GM21717 (cell line): ENCODE results near the gene C1QTNF9.
"Not testable (repeated sequence)": the region's sequence is repeated elsewhere in the genome, so short reads cannot be mapped to it uniquely, and the experiment has no call there.

Source experiments
- ATAC-seq: cut with Tn5 transposase; IDR thresholded peaks from one replicate; pipeline ENCODE4 v1.9.1; 2021; ENCODE audit warnings: mild to moderate bottlenecking, moderate library complexity; ENCODE audit not compliant: unreplicated experiment

Gene C1QTNF9

GRCh38 chr13:24319641-24320040, 10.3 kb downstream of the C1QTNF9 start:
- not testable (repeated sequence) for ATAC-seq

DNA sequence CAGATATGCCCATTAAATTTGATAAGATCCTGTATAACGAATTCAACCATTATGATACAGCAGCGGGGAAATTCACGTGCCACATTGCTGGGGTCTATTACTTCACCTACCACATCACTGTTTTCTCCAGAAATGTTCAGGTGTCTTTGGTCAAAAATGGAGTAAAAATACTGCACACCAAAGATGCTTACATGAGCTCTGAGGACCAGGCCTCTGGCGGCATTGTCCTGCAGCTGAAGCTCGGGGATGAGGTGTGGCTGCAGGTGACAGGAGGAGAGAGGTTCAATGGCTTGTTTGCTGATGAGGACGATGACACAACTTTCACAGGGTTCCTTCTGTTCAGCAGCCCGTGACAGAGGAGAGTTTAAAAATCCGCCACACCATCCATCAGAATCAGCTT, 12.0 kb downstream of the C1QTNF9 start:
- not testable (repeated sequence) for ATAC-seq

- ATAC-seq = not testable (repeated sequence)
These were observed 13.1 kb downstream of the C1QTNF9 start for GRCh38 chr13:24322470-24322869.

DNA sequence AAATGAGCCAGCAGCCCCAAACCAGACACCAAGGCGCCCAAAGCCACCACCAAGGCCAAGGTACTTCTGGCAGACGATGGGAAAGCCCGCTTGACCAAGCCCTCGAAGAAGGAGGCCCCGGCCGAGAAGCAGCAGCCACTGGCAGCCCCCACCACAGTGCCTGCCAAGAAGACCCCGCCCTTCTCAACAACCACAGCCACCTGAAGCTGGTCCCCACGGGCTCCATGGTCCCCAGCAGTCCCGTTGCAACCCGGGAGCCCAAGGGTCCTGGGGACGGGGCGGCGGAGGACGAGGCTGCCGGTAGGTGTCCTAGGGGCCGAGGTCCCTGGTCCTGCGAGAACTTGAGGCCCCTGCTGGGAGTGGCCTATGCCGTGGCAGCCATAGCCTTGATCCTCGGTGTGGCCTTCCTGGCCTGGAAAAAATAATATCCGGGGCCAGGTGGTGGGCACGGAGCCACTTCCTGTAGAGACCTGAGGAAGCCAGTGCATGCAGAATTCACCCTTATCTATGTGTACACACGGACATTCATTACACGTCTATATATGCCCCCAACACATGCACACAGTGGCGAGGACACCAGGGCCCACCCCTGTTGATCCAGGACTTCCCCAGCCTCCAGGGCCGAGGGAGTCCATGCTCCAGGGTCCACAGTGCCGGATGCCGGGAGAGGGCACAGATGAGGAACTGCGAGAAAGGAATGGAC, 13.8 kb downstream of the C1QTNF9 start:
- no peak for ATAC-seq

DNA sequence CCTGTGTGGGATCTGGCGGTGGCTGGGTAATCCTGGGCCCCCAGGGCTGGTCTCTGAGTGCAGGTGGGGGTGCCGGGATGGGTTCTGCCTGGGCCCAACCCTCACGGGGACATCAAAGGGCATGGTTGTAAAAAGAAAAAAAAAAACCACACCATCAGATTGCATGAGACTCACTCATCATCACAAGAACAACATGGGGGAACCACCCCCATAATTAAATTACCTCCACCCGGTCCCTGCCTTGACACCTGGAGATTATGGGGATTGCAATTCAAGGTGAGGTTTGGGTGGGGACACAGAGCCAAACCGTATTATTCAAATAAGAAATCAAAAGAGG, 14.3 kb downstream of the C1QTNF9 start:
- no peak for ATAC-seq

DNA sequence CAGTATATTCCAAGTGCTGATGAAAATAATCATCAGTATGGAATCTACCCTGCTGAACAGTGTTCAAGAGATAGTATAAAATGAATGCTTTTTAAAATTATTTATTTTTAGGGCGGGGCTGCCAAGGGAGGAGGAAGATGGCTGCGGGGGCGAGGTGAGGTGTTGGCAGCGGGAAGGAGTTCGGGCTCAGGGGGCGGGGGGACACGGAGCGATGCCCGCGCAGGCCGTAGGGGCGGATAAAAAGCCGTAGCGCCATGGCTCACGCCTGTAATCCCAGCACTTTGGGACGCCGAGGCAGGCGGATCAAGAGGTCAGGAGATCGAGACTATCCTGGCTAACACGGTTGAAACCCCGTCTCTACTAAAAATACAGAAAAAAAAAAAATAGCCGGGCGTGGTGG, 18.2 kb downstream of the C1QTNF9 start:
- ATAC-seq = not testable (repeated sequence)

DNA sequence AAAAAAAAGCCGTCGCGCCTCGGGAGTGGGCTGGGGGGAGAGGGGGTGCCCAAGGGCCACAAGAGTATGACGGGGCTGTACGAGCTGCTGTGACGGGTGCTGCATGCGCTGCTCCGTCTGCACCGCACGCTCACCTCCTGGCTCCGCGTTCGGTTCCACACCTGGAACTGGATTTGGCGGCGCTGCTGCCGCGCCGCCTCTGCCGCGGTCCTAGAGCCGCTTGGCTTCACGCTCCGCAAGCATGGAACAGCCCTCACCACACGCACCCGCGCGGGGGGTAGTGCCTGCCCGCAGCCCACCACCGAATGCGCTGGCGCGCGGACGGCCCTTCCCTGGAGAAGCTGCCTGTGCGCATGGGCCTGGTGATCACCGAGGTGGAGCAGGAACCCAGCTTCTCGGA, 18.8 kb downstream of the C1QTNF9 start:
- ATAC-seq = no peak

- no peak for ATAC-seq
These were observed 29.3 kb downstream of the C1QTNF9 start for GRCh38 chr13:24338721-24339120.

GRCh38 chr13:24339937-24340607, 30.7 kb downstream of the C1QTNF9 start:
- no peak for ATAC-seq

DNA sequence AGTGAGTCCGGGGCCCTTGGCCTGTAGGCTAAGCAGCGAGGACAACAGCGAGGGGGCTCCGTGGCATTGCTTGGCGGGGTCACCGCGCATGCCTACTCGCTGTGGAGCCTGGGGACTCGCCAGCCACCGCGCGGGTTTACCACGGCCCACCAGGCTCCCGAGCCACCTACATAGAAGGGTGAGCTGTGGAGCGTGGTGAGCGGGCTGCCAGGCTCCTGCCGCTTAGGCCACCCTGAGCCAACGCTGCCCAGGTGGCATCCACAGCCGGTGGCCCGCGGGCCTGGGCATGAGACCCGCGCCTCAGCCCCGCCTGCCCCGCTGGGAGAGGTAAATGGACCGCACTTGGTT, 31.2 kb downstream of the C1QTNF9 start:
- no peak for ATAC-seq

DNA sequence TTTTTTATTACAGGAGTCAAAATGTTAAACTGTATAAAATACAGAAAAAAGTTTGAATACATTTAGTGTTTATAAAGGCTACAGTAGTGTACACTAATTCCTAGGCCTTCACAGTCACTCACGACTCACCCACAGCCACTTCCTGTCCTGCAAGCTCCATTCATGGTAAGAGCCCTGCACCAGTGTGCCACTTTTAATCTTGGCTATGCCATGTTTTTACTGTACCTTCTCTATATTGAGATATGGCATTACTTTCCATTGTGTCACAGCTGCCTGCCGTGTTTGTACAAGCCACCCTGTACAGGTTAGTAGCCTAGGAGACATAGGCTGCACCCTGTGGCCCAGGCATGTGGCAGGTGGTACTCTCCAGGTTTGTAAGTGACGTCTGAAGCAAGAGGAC, 32.1 kb downstream of the C1QTNF9 start:
- ATAC-seq = no peak

DNA sequence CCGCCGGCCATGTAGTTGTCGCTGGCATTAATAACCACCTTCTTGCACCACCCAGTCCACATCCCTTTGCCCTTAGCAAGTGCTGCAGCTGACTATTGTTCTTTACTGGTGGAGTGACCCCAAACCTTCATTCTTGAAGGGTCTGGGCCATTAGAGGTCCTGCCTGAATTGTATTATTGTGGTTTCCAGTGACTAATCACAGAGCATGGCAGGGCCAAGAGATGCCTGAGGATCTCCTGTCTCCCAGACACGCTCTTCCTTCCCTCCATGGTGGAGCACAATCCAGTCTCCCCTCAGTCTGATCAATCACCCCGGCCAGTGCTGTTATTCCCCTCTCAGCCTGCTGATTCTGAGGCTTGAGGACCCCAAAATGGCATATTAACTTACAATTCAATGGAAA, 39.0 kb downstream of the C1QTNF9 start:
- no peak for ATAC-seq

- ATAC-seq = no peak
These were observed 39.6 kb downstream of the C1QTNF9 start for GRCh38 chr13:24348797-24349515.

DNA sequence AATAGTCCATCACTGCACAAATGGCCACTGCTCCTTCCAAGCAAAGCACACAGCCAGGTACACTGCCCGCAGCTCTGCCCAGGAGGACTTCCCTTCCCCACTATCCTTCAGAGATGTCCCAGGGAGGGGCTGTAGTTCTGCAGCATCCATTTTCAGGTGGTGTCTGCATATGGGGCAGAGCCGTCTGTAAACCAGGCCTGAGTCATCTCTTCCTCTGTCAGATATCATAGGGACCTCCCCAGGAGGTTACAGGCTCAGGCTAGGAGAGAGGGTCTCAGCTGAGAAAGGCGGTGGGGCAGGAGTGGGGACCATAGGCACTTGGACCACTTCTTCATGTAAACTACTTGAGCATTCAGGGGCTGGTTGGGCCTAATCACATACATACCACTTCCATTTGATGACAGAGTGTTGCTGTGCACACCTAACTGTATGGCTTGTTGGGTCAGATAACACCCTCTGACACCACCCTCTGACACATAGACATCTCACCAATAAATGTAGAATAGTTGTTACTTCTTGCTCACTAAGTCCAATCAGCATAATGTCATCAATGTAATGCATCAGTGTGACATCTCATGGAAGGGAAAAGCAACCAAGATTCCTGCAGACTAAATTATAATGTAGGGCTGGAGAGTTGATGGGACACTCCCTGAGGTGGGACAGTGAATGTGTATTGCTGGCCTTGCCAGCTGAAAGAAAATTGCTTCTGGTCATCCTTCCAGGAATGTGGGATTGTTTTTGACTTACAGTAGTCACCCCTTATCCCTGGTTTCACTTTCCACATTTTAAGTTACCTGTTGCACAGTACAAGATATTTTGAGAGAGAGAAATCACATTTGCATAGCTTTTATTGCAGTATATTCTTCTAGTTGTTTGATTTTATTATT, 40.6 kb downstream of the C1QTNF9 start:
- not testable (repeated sequence) for ATAC-seq

DNA sequence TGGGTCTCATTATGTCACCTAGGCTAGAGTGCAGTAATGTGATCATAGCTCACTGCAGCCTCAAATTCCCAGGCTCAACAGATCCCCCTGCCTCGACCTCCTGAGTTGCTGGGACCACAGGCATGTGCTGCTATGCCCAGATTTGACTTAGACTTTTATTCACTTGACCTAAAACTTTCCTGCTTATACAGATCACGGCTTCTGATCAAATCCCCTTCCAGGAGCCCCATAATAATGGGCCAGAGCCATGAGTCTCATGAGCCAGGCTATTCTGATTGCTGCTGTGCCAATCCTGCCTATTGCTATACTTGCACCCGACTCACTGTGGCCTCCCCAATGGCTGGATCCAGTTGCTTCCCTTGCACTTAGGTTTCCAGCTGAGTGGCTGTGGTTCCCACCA, 42.0 kb downstream of the C1QTNF9 start:
- no peak for ATAC-seq

- no peak for ATAC-seq
These were observed 44.4 kb downstream of the C1QTNF9 start for GRCh38 chr13:24353736-24354135.

GRCh38 chr13:24355103-24355502, 45.7 kb downstream of the C1QTNF9 start:
- ATAC-seq = no peak

DNA sequence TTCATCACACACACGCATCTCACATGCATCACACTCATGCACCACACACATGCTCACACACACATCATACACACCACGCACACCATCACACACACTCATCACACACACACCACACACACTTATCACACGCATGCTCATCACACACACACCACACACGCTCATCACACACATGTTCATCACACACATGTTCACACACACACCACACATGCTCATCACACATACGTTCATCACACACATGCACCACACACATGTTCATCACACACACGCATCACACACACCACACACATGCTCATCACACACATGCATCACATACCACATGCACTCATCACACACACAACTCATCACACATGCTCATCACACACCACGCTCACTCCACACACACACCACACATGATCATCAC, 46.9 kb downstream of the C1QTNF9 start:
- no peak for ATAC-seq

DNA sequence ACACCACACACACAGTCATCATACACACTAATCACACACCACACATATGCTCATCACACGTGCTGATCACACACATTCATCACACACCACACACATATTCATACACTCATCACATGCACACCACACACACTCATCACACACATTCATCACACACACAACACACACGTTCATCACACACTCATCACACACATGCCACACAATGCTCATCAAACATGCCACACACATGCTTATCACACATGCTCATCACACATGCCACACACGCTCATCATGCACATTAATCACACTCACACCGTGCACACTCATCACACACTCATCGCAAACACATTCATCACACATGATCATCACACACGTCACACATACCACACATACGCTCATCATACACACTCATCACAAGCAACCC, 47.5 kb downstream of the C1QTNF9 start:
- ATAC-seq = no peak

GRCh38 chr13:24357756-24358155, 48.4 kb downstream of the C1QTNF9 start:
- ATAC-seq = no peak

DNA sequence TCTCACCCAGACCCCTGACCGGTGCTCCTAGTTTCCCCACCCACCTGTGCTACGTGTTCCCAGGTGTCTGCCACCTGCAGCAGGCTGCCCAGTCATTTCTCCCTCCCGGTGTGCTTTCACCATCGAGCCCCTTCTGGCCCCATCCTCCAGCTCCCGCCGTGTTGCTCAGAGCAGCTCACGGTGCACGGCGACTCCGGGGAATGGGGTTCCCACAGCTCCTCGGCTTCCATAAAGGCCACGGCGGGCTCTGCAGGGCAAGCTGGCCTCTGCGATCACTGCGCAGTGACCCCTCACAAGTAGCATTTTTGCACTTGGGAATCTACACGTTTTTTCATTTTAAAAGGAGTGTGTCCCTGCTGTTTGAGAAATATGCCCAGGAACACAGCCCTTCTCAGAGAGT, 49.5 kb downstream of the C1QTNF9 start:
- ATAC-seq = not testable (repeated sequence)
